Esophagus squamous epithelium (tissue), 5 donors: ENCODE results near the gene PRLR. TPM values are rescaled to one million over a fixed set of nuclear protein-coding genes. Genes with fewer than 3 reads are reported as not detected.
"Not testable (repeated sequence)": the region's sequence is repeated elsewhere in the genome, so short reads cannot be mapped to it uniquely, and the experiment has no call there.

ENCODE experiments used
- DNase-seq: peaks from one replicate; lab custom pipeline; 2025; lab: John Stamatoyannopoulos, UW
- H3K27ac ChIP-seq, 4 donors: fragments of 200-600 bp; sonication (generic); one replicate each; pipeline ENCODE4 v1.5.1; 2016 to 2019; ENCODE audit warnings: mild to moderate bottlenecking in 1 of 4
- H3K27me3 ChIP-seq, 4 donors: fragments of 200-600 bp; sonication (generic); 1 replicate in 3 of 4; 2 replicates in 1 of 4; pipeline versions ENCODE4 v1.5.1 to v1.6.0; 2017 to 2021; ENCODE audit warnings: antibody characterized with exemption in 1 of 4
- H3K36me3 ChIP-seq, 3 donors: fragments of 200-600 bp; sonication (generic); one replicate each; pipeline ENCODE4 v1.5.1; 2016 to 2019
- H3K4me1 ChIP-seq, 3 donors: fragments of 200-600 bp; sonication (generic); one replicate each; pipeline ENCODE4 v1.5.1; 2017 to 2019
- H3K4me3 ChIP-seq, 4 donors: fragments of 200-600 bp; sonication (generic); 1 replicate in 3 of 4; 2 replicates in 1 of 4; pipeline ENCODE4 v1.5.1; 2016 to 2019; ENCODE audit warnings: mild to moderate bottlenecking in 2 of 4, moderate library complexity in 1 of 4
- H3K9me3 ChIP-seq, 3 donors: fragments of 200-600 bp; sonication (generic); one replicate each; pipeline ENCODE4 v1.5.1; 2016 to 2019
- CTCF ChIP-seq, 6 experiments: fragments of 450-650 bp in 4 of 6; fragments of 200-600 bp in 2 of 6; sonication (generic) in 2 of 6; IDR thresholded peaks; one replicate each; pipeline ENCODE4 v1.5.1; 2016 to 2019; ENCODE audit warnings: antibody characterized with exemption in 6 of 6, mild to moderate bottlenecking in 4 of 6, moderate library complexity in 4 of 6
- POLR2A ChIP-seq, 4 donors: fragments of 450-650 bp; IDR thresholded peaks; one replicate each; pipeline ENCODE4 v1.6.1; 2017; ENCODE audit warnings: antibody characterized with exemption in 4 of 4, mild to moderate bottlenecking in 4 of 4, moderate library complexity in 3 of 4
- WGBS, 2 donors: methylation state at CpG; one replicate each; pipeline ENCODE4 v1.1.5; 2018; 5-methylcytosine and 5-hydroxymethylcytosine counted together
- intact Hi-C: fragments of 100-400 bp; cut with DNase I; formaldehyde crosslinking; loops from one replicate; pipeline ENCODE4 v1.15.0; 2022
- total RNA-seq, 4 donors: library from RNA; depleted of rRNA; stranded (reverse); fragments of >200 nt; gene quantifications; one replicate each; pipeline ENCODE4 v1.1.0, GENCODE V29; 2016
- donor health status: DM: yes; HTN: yes; CAD: no.

PRLR gene
- total RNA-seq, 4 donors from 2014 or later: 1.5 to 2.8 (median 2.3) TPM

DNA sequence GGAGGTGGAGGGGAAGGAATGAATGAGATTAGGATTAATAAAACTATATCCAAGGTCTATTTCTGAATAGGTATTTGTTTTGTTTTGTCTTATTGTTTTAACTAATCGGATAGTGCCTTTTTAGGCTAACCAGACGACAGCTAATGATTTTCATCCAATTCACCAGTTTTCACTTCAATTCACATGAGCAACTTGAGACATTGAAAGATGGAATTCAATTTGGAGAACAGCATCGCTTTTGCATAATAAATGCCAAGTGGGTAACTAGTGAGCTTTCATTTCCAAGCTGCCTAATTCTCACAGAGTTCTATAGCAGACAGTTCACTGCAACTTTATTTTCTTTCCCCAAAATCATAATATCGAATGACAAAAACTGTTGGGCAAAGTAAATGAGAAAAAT lies 187.5 kb downstream of the PRLR start:
- no peak for TF ChIP-seq POLR2A (IDR thresholded peaks at IDR 0.05)
- no peak for TF ChIP-seq CTCF (IDR thresholded peaks at IDR 0.05)
- Histone ChIP-seq H3K36me3 (no peaks in the 10 kb centered on the region), H3K9me3 (no peaks in the 10 kb centered on the region), H3K4me3 (no peak overlapping the region), H3K27me3 (peaks cover 0 to 27% (median 0%) of the 10 kb centered on the region in 4 donors), H3K4me1 (no peaks in the 10 kb centered on the region), H3K27ac (no peak overlapping the region)
- intact Hi-C loops: no loop called here
- no peak for DNase-seq
- WGBS, 2 donors: 61 to 70% methylated on average over 4 of the region's 4 CpGs

DNA sequence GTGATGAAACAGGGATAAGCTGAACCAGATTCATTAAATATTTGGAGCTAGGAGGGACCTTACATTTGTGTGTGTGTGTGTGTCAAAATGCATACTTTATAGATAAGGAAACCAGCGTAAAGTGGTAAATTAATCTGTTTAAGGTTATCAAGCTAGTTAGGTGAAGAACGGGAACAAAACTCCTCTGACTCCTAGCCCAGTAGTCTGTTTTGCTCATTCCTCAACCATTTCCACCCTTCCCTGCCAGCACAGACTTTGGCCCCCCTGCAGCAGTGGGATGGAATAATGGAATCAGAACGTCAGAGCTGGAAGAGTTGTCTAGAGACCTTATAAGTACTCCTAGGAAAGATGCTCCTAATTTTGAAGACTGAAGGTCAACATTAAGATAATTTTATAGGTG lies 189.0 kb downstream of the PRLR start:
- intact Hi-C loops: no loop called here
- Histone ChIP-seq H3K36me3 (no peaks in the 10 kb centered on the region), H3K27me3 (peaks cover 0 to 27% (median 0%) of the 10 kb centered on the region in 4 donors), H3K27ac (no peak overlapping the region), H3K4me3 (no peak overlapping the region), H3K4me1 (no peaks in the 10 kb centered on the region), H3K9me3 (no peaks in the 10 kb centered on the region)
- WGBS, 2 donors: 58% methylated on average over 3 of the region's 3 CpGs
- TF ChIP-seq POLR2A (IDR thresholded peaks at IDR 0.05) (no peak), CTCF (IDR thresholded peaks at IDR 0.05) (no peak)
- no peak for DNase-seq

- H3K4me3 ChIP-seq: no peak overlapping the region
- H3K27me3 ChIP-seq: peaks cover 0 to 25% (median 0%) of the 10 kb centered on the region in 4 donors
- no peak overlapping the region for H3K27ac ChIP-seq
- no peak for DNase-seq
- intact Hi-C loops: no loop called here
- TF ChIP-seq POLR2A (IDR thresholded peaks at IDR 0.05): no peak
- no peak for TF ChIP-seq CTCF (IDR thresholded peaks at IDR 0.05)
- 56 to 67% methylated on average over 2 of the region's 2 CpGs for WGBS, 2 donors
- H3K9me3 ChIP-seq: no peaks in the 10 kb centered on the region
- H3K4me1 ChIP-seq: no peaks in the 10 kb centered on the region
- no peaks in the 10 kb centered on the region for H3K36me3 ChIP-seq
Observed at GRCh38 chr5:35038891-35039290, 191.4 kb downstream of the PRLR start.

- no peak overlapping the region for H3K4me3 ChIP-seq
- no peaks in the 10 kb centered on the region for H3K9me3 ChIP-seq
- intact Hi-C loops: no loop called here
- no peak for DNase-seq
- no peaks in the 10 kb centered on the region for H3K4me1 ChIP-seq
- 62 to 74% methylated on average over 3 to 4 of the region's 4 CpGs for WGBS, 2 donors
- no peak overlapping the region for H3K27ac ChIP-seq
- H3K36me3 ChIP-seq: no peaks in the 10 kb centered on the region
- TF ChIP-seq CTCF (IDR thresholded peaks at IDR 0.05) (no peak), POLR2A (IDR thresholded peaks at IDR 0.05) (no peak)
- peaks cover 0 to 15% (median 0%) of the 10 kb centered on the region in 4 donors for H3K27me3 ChIP-seq
Observed at GRCh38 chr5:35036536-35036935, 193.8 kb downstream of the PRLR start.

DNA sequence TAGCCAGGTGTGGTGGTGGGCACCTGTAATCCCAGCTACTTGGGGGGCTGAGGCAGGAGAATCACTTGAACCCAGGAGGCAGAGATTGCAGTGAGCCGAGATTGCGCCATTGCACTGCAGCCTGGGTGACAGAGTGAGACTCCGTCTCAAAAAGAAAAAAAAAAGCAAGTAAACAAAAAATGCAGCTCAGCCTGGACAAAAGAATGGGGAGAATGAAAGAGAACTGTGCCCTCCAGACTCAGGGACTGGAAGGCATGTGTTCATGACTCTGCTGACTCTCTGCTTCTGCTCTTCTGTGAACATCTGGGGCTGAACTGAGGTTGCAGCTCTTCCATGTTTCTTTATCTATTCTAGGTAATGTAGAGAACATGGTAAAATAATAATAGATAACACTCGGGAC lies 194.4 kb downstream of the PRLR start:
- H3K4me1 ChIP-seq, H3K4me3 ChIP-seq, H3K27ac ChIP-seq, intact Hi-C loops, H3K9me3 ChIP-seq, H3K36me3 ChIP-seq, DNase-seq: not testable (repeated sequence)
- 49 to 80% methylated on average over 4 of the region's 4 CpGs for WGBS, 2 donors
- H3K27me3 ChIP-seq: peaks cover 0 to 12% (median 0%) of the 10 kb centered on the region in 4 donors

- intact Hi-C loops: no loop called here
- TF ChIP-seq POLR2A (IDR thresholded peaks at IDR 0.05) (no peak), CTCF (IDR thresholded peaks at IDR 0.05) (no peak)
- no peaks in the 10 kb centered on the region for H3K4me1 ChIP-seq
- no peak for DNase-seq
- WGBS, 2 donors: 78% methylated on average over 2 to 3 of the region's 3 CpGs
- no peaks in the 10 kb centered on the region for H3K9me3 ChIP-seq
- H3K27ac ChIP-seq: no peak overlapping the region
- peaks cover 0 to 12% (median 0%) of the 10 kb centered on the region in 4 donors for H3K27me3 ChIP-seq
- no peaks in the 10 kb centered on the region for H3K36me3 ChIP-seq
- H3K4me3 ChIP-seq: no peak overlapping the region
Observed at GRCh38 chr5:35035271-35035670, 195.0 kb downstream of the PRLR start.
